A673 (cell line): Measurements from ENCODE around the gene AMPD2. TPM values are rescaled to one million over a fixed set of nuclear protein-coding genes. Genes with fewer than 3 reads are reported as not detected.

Experiments
- BruUV-seq: library from RNA; stranded (reverse); fragments of 400-500 nt; replicated peaks from 2 replicates; lab custom pipeline; 2021; lab: Mats Ljungman, UMichigan
- CTCF ChIA-PET: fragments of 300-600 bp; sonication (Branson Sonifier 250); formaldehyde crosslinking; loops from one replicate; lab custom pipeline; 2022; ENCODE audit warnings: antibody characterized with exemption; lab: Charles Lee
- POLR2A ChIA-PET: fragments of 300-600 bp; sonication (Branson Sonifier 250); formaldehyde crosslinking; loops from one replicate; lab custom pipeline; 2022; ENCODE audit warnings: antibody characterized with exemption; ENCODE audit not compliant: low non-redundant PET; lab: Charles Lee
- DNase-seq: peaks from one replicate; pipeline ENCODE4 v3.0.0-alpha.2; 2015; ENCODE audit warnings: low spot score
- H3K27ac ChIP-seq: fragments of 200-600 bp; sonication (generic); 2 replicates; pipeline ENCODE4 v1.5.1; 2016; ENCODE audit warnings: mixed run types, low read depth, mild to moderate bottlenecking, mixed read lengths, antibody characterized with exemption, low read length; ENCODE audit not compliant: poor library complexity, severe bottlenecking
- H3K27me3 ChIP-seq: fragments of 200-600 bp; sonication (generic); replicated peaks from 2 replicates; pipeline ENCODE4 v1.6.1; 2017; ENCODE audit warnings: mixed run types, low read depth, mild to moderate bottlenecking, mixed read lengths, antibody characterized with exemption, low read length; ENCODE audit not compliant: insufficient read depth, poor library complexity
- H3K36me3 ChIP-seq: fragments of 200-600 bp; sonication (generic); 2 replicates; pipeline ENCODE4 v1.6.1; 2016; ENCODE audit warnings: mixed run types, mild to moderate bottlenecking, mixed read lengths, antibody characterized with exemption, low read length; ENCODE audit not compliant: insufficient read depth, poor library complexity, severe bottlenecking
- H3K4me1 ChIP-seq: fragments of 200-600 bp; sonication (generic); 2 replicates; pipeline ENCODE4 v1.6.1; 2017; ENCODE audit warnings: mixed run types, mild to moderate bottlenecking, mixed read lengths, antibody characterized with exemption, low read length; ENCODE audit not compliant: insufficient read depth, poor library complexity, severe bottlenecking
- H3K4me3 ChIP-seq: fragments of 200-600 bp; sonication (generic); 2 replicates; pipeline ENCODE4 v1.5.1; 2016; ENCODE audit warnings: low read depth, mixed run types, mild to moderate bottlenecking, mixed read lengths, low read length; ENCODE audit not compliant: poor library complexity, severe bottlenecking
- H3K9me3 ChIP-seq: fragments of 200-600 bp; sonication (generic); 2 replicates; pipeline ENCODE4 v1.6.1; 2016; ENCODE audit warnings: mixed run types, low read depth, mild to moderate bottlenecking, mixed read lengths, antibody characterized with exemption, low read length; ENCODE audit not compliant: poor library complexity, severe bottlenecking
- EZH2 ChIP-seq: fragments of 200-600 bp; sonication (generic); IDR thresholded peaks from 2 replicates; pipeline ENCODE4 v1.6.1; 2017; ENCODE audit warnings: borderline replicate concordance, low read depth, mild to moderate bottlenecking, mixed read lengths, antibody characterized with exemption, low read length; ENCODE audit not compliant: poor library complexity, severe bottlenecking
- intact Hi-C: fragments of 100-400 bp; cut with micrococcal nuclease; formaldehyde crosslinking; loops from one replicate; pipeline ENCODE4 v1.10.0; 2022; ENCODE audit not compliant: unreplicated experiment
- total RNA-seq: library from RNA; stranded (reverse); gene quantifications from 2 replicates; pipeline ENCODE4 v1.2.3, GENCODE V29; 2021
- TF ChIP-seq, protein P1 (sequence below): fragments of 300-800, 200-600 bp; sonication (generic); conservative IDR thresholded peaks from 2 replicates; pipeline ENCODE4 v1.5.1; 2017; ENCODE audit warnings: low read depth, mild to moderate bottlenecking, antibody characterized with exemption, low read length, moderate library complexity, mixed read lengths

AMPD2 gene
- total RNA-seq, 1 experiment from 2014 or later = 132 TPM

DNA sequence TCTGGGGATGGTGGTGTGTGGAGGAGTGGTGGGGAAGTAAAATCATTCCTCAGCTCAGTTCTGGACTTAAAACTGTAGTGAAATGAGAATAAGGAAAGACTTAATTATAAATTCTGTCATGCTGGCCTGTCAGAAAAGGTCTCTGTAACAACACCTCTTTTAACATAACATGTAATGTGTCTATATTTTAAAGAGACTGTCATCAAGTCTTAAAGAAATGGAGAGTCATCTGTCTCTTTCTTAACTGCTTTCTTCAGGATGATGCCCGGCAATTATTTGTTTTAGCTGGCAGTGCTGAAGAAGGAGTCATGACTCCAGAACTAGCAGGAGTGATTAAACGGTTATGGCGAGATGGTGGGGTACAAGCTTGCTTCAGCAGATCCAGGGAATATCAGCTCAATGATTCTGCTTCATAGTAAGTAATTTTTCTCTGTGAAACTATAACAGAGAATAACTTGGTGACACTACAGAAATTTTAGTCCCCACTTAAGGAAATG lies 40.6 kb upstream of the AMPD2 start:
- intact Hi-C loops = no loop called here
- H3K9me3 ChIP-seq = no peaks in the 10 kb centered on the region
- H3K4me3 ChIP-seq = no peak overlapping the region
- peaks cover 38% of the 10 kb centered on the region for H3K36me3 ChIP-seq
- no peaks in the 10 kb centered on the region for H3K27me3 ChIP-seq
- BruUV-seq = no TSS peak
- peak overlapping the region; percentile 3 for H3K27ac ChIP-seq
- POLR2A ChIA-PET = no interaction called here
- no peaks in the 10 kb centered on the region for H3K4me1 ChIP-seq
- CTCF ChIA-PET = no interaction called here
- DNase-seq = no peak
- TF ChIP-seq, protein P1, sequence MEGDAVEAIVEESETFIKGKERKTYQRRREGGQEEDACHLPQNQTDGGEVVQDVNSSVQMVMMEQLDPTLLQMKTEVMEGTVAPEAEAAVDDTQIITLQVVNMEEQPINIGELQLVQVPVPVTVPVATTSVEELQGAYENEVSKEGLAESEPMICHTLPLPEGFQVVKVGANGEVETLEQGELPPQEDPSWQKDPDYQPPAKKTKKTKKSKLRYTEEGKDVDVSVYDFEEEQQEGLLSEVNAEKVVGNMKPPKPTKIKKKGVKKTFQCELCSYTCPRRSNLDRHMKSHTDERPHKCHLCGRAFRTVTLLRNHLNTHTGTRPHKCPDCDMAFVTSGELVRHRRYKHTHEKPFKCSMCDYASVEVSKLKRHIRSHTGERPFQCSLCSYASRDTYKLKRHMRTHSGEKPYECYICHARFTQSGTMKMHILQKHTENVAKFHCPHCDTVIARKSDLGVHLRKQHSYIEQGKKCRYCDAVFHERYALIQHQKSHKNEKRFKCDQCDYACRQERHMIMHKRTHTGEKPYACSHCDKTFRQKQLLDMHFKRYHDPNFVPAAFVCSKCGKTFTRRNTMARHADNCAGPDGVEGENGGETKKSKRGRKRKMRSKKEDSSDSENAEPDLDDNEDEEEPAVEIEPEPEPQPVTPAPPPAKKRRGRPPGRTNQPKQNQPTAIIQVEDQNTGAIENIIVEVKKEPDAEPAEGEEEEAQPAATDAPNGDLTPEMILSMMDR = no peak
- no peak for TF ChIP-seq EZH2

DNA sequence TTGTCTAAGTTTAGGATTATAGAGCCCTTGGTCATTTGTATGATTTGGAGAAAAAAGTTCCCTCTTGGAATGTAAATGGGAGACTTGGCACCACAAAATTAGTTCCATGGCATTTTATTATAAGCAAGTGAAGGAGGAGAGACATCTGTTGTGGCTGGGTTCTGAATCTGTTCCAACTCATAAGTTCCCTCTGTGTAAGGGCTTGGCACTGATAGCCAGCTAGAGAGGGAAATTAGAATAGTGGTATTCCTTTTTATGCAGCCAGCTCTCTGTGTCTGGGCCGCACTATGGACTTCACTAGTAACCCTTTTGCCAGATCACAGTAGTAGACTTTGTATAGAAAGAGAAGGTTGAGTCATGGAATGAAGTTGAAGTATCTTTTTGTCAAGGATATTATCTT lies 40.1 kb upstream of the AMPD2 start:
- no peak overlapping the region for H3K4me3 ChIP-seq
- intact Hi-C loops = no loop called here
- H3K4me1 ChIP-seq = no peaks in the 10 kb centered on the region
- no peaks in the 10 kb centered on the region for H3K9me3 ChIP-seq
- ChIA-PET POLR2A (no interaction called here), CTCF (no interaction called here)
- H3K27ac ChIP-seq = peak overlapping the region; percentile 3
- no peak for TF ChIP-seq EZH2
- TF ChIP-seq, protein P1 = no peak
- peaks cover 41% of the 10 kb centered on the region for H3K36me3 ChIP-seq
- no TSS peak for BruUV-seq
- H3K27me3 ChIP-seq = no peaks in the 10 kb centered on the region
- DNase-seq = no peak

DNA sequence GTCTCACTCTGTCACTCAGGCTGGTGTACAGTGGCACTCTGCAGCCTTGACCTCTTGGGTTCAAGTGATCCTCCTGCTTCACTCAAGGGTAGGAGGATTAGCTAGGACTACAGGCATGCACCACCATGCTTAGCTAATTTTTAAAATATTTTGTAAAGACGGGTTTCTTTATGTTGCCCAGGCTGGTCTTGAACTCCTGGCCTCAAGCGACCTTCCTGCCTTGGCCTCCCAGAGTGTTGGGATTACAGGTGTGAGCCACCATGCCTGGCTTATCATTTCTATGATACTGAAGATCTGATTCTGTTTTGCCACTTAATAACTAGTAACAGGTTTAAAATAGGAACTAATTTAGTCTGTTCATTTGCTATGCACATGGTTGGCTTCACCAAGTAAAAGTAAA lies 37.6 kb upstream of the AMPD2 start:
- no TSS peak for BruUV-seq
- Histone ChIP-seq H3K4me1 (no peaks in the 10 kb centered on the region), H3K27ac (no peak overlapping the region), H3K9me3 (no peaks in the 10 kb centered on the region), H3K36me3 (peaks cover 64% of the 10 kb centered on the region), H3K4me3 (no peak overlapping the region), H3K27me3 (no peaks in the 10 kb centered on the region)
- TF ChIP-seq, protein P1 = no peak
- TF ChIP-seq EZH2 = no peak
- DNase-seq = no peak
- CTCF ChIA-PET = no interaction called here
- intact Hi-C loops = no loop called here
- POLR2A ChIA-PET = no interaction called here
